ENCODE data around the gene RASL10A. TPM values are rescaled to one million over a fixed set of nuclear protein-coding genes. Genes with fewer than 3 reads are reported as not detected.

The RASL10A gene
- total and polyA plus RNA-seq, 9 of the 15 experiments (the other 6 are each of a cell fraction or from before 2014, with no cell fraction given), result 0.17 to 1.2 (median 0.45) TPM; not detected in 3

- no peak for TF ChIP-seq AFF1 (IDR thresholded peaks at IDR 0.05; ENCODE audit: low read depth in 1 of 2, partially characterized antibody in 2 of 2)
- TF ChIP-seq ZNF3 (CRISPR knock-in tag; IDR thresholded peaks at IDR 0.05), result no peak
- TF ChIP-seq VEZF1 (CRISPR knock-in tag; IDR thresholded peaks at IDR 0.05), result peak; percentile 85
- TF ChIP-seq PYGO2 (tag; IDR thresholded peaks at IDR 0.05), result no peak
- no peak for TF ChIP-seq ZNF174 (CRISPR knock-in tag; IDR thresholded peaks at IDR 0.05)
- TF ChIP-seq FOXM1 (IDR thresholded peaks at IDR 0.05; ENCODE audit: low read depth), result no peak
- TF ChIP-seq FOXM1 (CRISPR knock-in tag; IDR thresholded peaks at IDR 0.05; ENCODE audit: low read depth), result no peak
- no peak for TF ChIP-seq TAF7 (tag; IDR thresholded peaks at IDR 0.05)
- no peak for TF ChIP-seq MGA (IDR thresholded peaks at IDR 0.05)
- TF ChIP-seq SMAD2 (IDR thresholded peaks at IDR 0.05; ENCODE audit: low read depth, low read length), result no peak
Measured at GRCh38 chr22:29306835-29307595, 8.5 kb downstream of the RASL10A start (continued).

Data from K562 (cell line).